HS-5 (cell line): Measurements from ENCODE around the gene ZNF652.
A peak's percentile ranks its signal among the peaks of the same experiment; 100 is the strongest.

Experiments
- DNase-seq: peaks from one replicate; pipeline ENCODE4 v3.0.0-alpha.2; 2012; ENCODE audit warnings: low read depth

Gene ZNF652

DNA sequence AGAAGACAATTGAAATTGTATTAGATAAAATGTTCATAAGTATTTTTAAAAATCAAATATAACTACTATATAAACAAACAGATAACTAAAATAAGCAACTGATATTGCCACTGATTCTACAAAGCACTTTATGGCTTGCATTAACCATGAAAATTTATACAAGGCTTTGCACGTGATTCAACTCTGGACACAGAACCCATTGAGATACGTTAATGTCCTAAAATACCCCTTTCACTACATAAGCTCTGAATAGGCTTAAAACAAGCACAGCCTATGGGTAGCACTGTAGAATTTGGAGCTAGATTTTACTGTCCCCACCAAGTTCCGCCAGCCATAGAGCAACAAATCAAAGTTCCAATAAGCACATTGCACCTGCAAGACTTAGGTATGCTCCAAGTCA is 4.5 kb downstream of the ZNF652 start:
- no peak for DNase-seq

- no peak for DNase-seq
Observed at GRCh38 chr17:49356320-49356719, 5.7 kb downstream of the ZNF652 start.

- no peak for DNase-seq
Observed at GRCh38 chr17:49353607-49354006, 8.4 kb downstream of the ZNF652 start.

- no peak for DNase-seq
Observed at GRCh38 chr17:49352587-49353154, 9.4 kb downstream of the ZNF652 start.

- no peak for DNase-seq
Observed at GRCh38 chr17:49351572-49352140, 10.4 kb downstream of the ZNF652 start.

GRCh38 chr17:49349541-49349940 is 12.5 kb downstream of the ZNF652 start:
- no peak for DNase-seq

DNA sequence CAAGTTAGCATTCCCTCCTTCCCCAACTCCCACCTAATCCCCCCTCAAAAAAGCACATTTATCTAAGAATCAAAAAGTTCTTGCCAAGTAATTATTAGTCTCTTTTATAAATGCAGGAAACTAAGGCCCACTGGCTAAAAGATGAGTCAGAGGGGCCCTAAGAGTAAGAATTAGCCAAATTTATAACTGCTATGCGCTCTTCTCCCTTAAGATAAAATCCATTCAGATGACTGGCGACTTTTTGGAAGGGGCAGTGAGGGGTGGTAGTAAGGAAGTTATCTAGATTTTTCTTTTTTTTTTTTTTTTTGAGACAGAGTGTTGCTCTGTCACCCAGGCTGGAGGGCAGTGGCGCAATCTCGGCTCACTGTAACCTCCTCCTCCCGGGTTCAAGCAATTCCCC is 17.1 kb downstream of the ZNF652 start:
- no peak for DNase-seq

- peak; percentile 48 for DNase-seq
Observed at GRCh38 chr17:49343273-49343672, 18.8 kb downstream of the ZNF652 start.

- no peak for DNase-seq
Observed at GRCh38 chr17:49342575-49342936, 19.5 kb downstream of the ZNF652 start.

DNA sequence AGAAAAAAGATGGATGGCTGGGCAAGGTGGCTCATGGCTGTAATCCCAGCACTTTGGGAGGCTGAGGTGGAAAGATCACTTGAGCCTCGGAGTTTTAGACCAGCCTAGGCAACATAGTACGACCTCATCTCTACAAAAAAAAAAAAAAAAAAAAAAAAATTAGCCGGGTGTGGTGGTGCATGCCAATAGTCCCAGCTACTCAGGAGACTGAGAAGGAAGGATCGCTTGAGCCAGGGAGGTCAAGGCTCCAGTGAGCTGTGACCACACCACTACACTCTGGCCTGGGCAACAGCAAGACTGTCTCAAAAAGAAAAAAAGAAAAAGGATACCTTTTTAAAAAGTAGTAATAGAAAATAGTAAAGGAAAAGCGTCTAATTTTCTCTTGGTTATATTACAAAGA is 20.7 kb downstream of the ZNF652 start:
- DNase-seq: no peak

- DNase-seq: no peak
Observed at GRCh38 chr17:49339354-49339753, 22.7 kb downstream of the ZNF652 start.

DNA sequence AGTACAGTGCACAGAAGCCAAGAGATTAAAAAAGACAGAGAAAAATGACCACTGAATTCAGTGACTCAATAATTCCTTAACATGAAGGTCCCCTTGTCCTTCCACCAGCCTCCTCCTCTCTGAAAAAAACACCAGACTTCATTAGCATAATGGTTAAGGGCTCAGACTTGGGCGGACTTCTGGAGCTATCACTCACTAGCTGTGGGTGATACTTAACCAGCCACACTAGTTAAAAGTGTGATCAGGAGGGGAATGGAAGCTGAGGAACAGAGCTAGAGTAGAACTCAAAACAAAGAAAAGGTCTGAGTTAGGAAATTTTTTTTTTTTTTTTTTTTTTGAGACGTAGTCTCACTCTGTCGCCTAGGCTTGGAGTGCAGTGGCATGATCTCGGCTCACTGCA is 23.2 kb downstream of the ZNF652 start:
- no peak for DNase-seq

DNA sequence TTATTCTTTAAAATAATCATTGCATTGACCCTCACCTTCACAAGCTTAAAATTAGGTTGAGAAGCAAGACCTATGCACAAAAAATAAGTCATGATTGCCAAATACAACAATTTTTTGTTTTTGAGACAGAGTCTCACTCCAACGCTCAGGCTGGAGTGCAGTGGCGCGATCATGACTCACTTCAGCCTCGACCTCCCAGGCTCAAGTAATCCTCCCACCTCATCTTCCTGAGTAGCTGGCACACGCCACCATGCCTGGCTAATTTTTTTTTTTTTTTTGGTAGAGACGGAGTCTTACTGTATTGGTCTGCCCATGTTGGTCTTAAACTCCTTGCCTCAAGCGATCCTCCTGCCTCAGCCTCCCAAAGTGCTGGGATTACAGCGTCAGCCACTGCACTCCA is 24.2 kb downstream of the ZNF652 start:
- no peak for DNase-seq

DNA sequence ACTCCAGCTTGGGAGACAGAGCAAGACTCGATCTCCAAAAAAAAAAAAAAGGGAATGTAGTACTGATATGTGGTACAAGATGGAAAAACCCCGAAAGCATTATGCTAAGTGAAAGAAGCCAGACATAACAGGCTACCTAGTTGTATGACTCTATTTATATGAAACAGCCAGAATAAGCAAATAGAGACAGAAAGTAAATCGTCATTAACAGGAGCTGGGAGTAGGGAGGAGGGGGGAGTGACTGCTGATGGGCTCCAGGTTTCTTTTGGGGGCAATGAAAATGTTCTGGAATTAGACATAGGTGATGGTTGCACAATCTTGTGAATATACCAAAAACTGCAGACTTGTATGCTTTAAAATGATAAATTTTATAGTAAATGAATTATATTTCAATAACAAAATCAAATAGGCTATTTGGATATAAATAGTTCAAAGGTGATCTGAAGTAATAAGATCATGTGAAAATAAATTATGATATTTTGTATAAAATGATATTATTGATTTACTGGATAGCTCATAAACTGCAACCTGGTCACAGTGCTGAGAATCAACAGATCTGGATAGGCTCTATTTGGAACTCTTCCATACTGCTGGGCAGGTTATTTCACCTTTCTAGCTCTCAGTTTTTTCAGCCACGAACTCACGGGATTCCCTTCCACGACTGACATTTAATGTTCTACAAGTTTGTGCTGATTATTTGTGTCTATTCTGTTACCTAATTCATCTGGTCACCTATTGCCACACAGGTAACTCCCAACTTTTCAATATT is 27.1 kb downstream of the ZNF652 start:
- DNase-seq: no peak

DNA sequence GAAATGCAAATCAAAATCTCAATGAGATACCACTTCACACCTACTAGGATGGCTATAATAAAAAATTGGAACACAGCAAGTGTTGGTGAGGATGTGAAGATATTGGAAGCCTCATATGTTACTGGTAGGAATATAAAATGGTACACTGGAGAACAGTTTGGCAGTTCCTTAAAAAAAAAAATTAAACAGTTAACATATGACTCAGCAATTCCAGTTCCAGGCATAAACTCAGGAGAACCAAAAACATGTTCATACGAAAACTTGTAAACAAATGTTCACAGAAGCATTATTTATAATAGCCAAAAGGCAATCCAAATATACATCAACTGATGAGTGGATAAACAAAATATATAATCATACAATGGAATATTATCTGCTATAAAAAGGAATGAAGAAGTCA is 28.2 kb downstream of the ZNF652 start:
- DNase-seq: no peak

- DNase-seq: no peak
Observed at GRCh38 chr17:49327835-49328784, 33.9 kb downstream of the ZNF652 start.

GRCh38 chr17:49325980-49326379 is 36.1 kb downstream of the ZNF652 start:
- DNase-seq: no peak

- no peak for DNase-seq
Observed at GRCh38 chr17:49318435-49318965, 43.5 kb downstream of the ZNF652 start.

DNA sequence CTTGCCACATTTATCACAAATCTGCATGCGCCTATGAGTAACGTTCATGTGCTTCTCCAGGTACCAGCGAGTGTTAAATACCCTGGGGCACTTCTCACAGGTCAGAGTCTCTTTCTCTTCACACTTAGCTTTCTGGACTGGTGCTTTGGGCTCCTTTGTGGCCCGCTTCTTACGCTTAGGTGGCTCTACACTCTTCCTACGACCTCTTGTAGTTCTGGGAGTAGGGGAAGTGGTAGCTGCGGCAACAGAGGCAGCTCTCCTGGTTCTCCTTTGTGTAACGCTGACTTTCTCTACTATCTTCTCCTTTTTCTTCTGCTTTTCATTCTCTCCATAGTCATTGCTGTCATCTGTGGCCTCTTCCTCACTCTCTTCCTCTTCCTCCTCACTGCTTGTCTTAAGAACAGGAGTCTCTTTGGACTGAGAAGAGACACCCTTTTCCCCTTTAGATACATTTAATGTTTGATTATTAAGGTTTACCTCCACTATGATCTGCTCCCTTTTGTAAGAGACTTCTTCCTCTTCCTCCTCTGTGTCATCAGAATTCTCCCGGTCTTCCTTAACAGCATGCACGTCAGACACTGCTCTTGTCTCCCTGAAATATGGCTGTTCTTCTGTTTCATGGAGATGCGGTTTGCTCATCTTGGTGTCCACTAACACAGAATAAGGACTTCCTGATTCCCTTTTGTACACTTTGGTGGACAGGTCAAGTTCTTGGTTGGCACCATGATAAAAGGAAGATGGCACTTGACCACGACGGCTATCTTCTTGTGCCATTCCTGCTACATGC is 45.0 kb downstream of the ZNF652 start:
- no peak for DNase-seq

- DNase-seq: no peak
Observed at GRCh38 chr17:49316258-49316570, 45.8 kb downstream of the ZNF652 start.

GRCh38 chr17:49315551-49316257 is 46.3 kb downstream of the ZNF652 start:
- DNase-seq: peak; percentile 82
